ENCODE results near the gene CTU1. TPM values are rescaled to one million over a fixed set of nuclear protein-coding genes. Genes with fewer than 3 reads are reported as not detected.
A peak's percentile ranks its signal among the peaks of the same experiment; 100 is the strongest.

CTU1 gene
- total RNA-seq, 3 donors from 2014 or later: 4.3 to 8.1 (median 4.8) TPM

GRCh38 chr19:51129716-51130115, 21.5 kb upstream of the CTU1 start:
- Histone ChIP-seq H3K36me3 (ENCODE audit: low read depth) (no peaks in the 10 kb centered on the region), H3K9me3 (no peaks in the 10 kb centered on the region), H3K4me1 (ENCODE audit: low read depth) (peaks cover 4% of the 10 kb centered on the region), H3K4me3 (no peak overlapping the region)
- DNase-seq: peak in 1 of 3 donors; percentile 22
- ATAC-seq: no peak
- no peak for TF ChIP-seq CTCF (IDR thresholded peaks at IDR 0.05)
- intact Hi-C loops (cut with DNase I, micrococcal nuclease): no loop called here

- H3K9me3 ChIP-seq: no peaks in the 10 kb centered on the region
- TF ChIP-seq CTCF (IDR thresholded peaks at IDR 0.05): no peak
- peaks cover 4% of the 10 kb centered on the region for H3K4me1 ChIP-seq (ENCODE audit: low read depth)
- intact Hi-C loops (cut with DNase I, micrococcal nuclease): no loop called here
- DNase-seq (peak in 1 of 3 donors; percentile 40), ATAC-seq (no peak)
- no peak overlapping the region for H3K4me3 ChIP-seq
- no peaks in the 10 kb centered on the region for H3K36me3 ChIP-seq (ENCODE audit: low read depth)
Observed at GRCh38 chr19:51128227-51128626, 20.0 kb upstream of the CTU1 start.

GRCh38 chr19:51127755-51128154, 19.5 kb upstream of the CTU1 start:
- DNase-seq: peak in 1 of 3 donors; percentile 47
- ATAC-seq: peak; percentile 23

GRCh38 chr19:51127032-51127431, 18.8 kb upstream of the CTU1 start:
- no peaks in the 10 kb centered on the region for H3K9me3 ChIP-seq
- ATAC-seq (no peak), DNase-seq (peak in 2 of 3 donors; percentile 22 to 37)
- H3K36me3 ChIP-seq (ENCODE audit: low read depth): no peaks in the 10 kb centered on the region
- intact Hi-C loops (cut with DNase I, micrococcal nuclease): no loop called here
- TF ChIP-seq CTCF (IDR thresholded peaks at IDR 0.05): no peak
- H3K4me3 ChIP-seq: no peak overlapping the region
- H3K4me1 ChIP-seq (ENCODE audit: low read depth): peaks cover 4% of the 10 kb centered on the region

More at GRCh38 chr19:51127755-51128154, 19.5 kb upstream of the CTU1 start:
- H3K4me3 ChIP-seq: no peak overlapping the region
- no peaks in the 10 kb centered on the region for H3K36me3 ChIP-seq (ENCODE audit: low read depth)
- H3K9me3 ChIP-seq: no peaks in the 10 kb centered on the region
- TF ChIP-seq CTCF (IDR thresholded peaks at IDR 0.05): no peak
- H3K4me1 ChIP-seq (ENCODE audit: low read depth): peaks cover 4% of the 10 kb centered on the region
- intact Hi-C loops (cut with DNase I, micrococcal nuclease): no loop called here

GRCh38 chr19:51125421-51126075, 17.3 kb upstream of the CTU1 start:
- no peak for TF ChIP-seq CTCF (IDR thresholded peaks at IDR 0.05)
- DNase-seq: peak in 2 of 3 donors; percentile 23 to 47
- Histone ChIP-seq H3K9me3 (no peaks in the 10 kb centered on the region), H3K4me1 (ENCODE audit: low read depth) (peaks cover 4% of the 10 kb centered on the region), H3K4me3 (no peak overlapping the region), H3K36me3 (ENCODE audit: low read depth) (no peaks in the 10 kb centered on the region)
- ATAC-seq: no peak
- intact Hi-C loops (cut with DNase I, micrococcal nuclease): no loop called here
